HepG2 (cell line): ENCODE measurements around the gene TSC22D4. TPM values are rescaled to one million over a fixed set of nuclear protein-coding genes. Genes with fewer than 3 reads are reported as not detected.

Source experiments
- ASH2L ChIP-seq: fragments of 300-600, 200-600 bp; sonication (generic); IDR thresholded peaks from 2 replicates; pipeline ENCODE4 v1.7.0; 2017; ENCODE audit warnings: low read depth, mild to moderate bottlenecking, moderate library complexity, mixed read lengths, low read length; ENCODE audit not compliant: insufficient read length
- DMAP1 ChIP-seq: IDR thresholded peaks from 2 replicates; pipeline ENCODE4 v1.6.1; 2016
- ERF ChIP-seq: IDR thresholded peaks from 2 replicates; pipeline ENCODE4 v1.6.1; 2018; ENCODE audit warnings: missing biosample characterization, missing genetic modification reagents
- EZH2 ChIP-seq: conservative IDR thresholded peaks from 2 replicates; pipeline ENCODE4 v1.6.1; 2012; ENCODE audit warnings: mild to moderate bottlenecking, low read depth, low read length, moderate library complexity
- FOXM1 ChIP-seq: sonication (generic); formaldehyde crosslinking; IDR thresholded peaks from 2 replicates; pipeline ENCODE4 v1.5.0; 2020; ENCODE audit warnings: missing genetic modification reagents
- GABPB1 ChIP-seq: IDR thresholded peaks from 2 replicates; pipeline ENCODE4 v1.6.1; 2016; ENCODE audit warnings: mild to moderate bottlenecking, missing genetic modification reagents, moderate library complexity, missing compliant biosample characterization
- HDAC6 ChIP-seq: fragments of 200-600 bp; sonication (generic); IDR thresholded peaks from 2 replicates; pipeline ENCODE4 v1.7.0; 2017; ENCODE audit warnings: mild to moderate bottlenecking, antibody characterized with exemption, low read length, low read depth
- HMG20A ChIP-seq: IDR thresholded peaks from 2 replicates; pipeline ENCODE4 v1.6.1; 2016; ENCODE audit warnings: borderline replicate concordance
- IRF2 ChIP-seq: IDR thresholded peaks from 2 replicates; pipeline ENCODE4 v1.6.1; 2018; ENCODE audit warnings: missing genetic modification reagents, missing compliant biosample characterization
- MEIS1 ChIP-seq: sonication (generic); formaldehyde crosslinking; IDR thresholded peaks from 2 replicates; pipeline ENCODE4 v1.9.0; 2021; ENCODE audit warnings: mild to moderate bottlenecking, missing genetic modification reagents, moderate library complexity, borderline replicate concordance
- RXRA ChIP-seq: sonication (generic); formaldehyde crosslinking; IDR thresholded peaks from 2 replicates; pipeline ENCODE4 v1.5.1; 2020; ENCODE audit warnings: missing genetic modification reagents
- SNAPC2 ChIP-seq: sonication (generic); formaldehyde crosslinking; IDR thresholded peaks from 2 replicates; pipeline ENCODE4 v1.8.1; 2022; ENCODE audit warnings: mild to moderate bottlenecking, missing genetic modification reagents
- TSC22D2 ChIP-seq: sonication (generic); formaldehyde crosslinking; IDR thresholded peaks from 2 replicates; pipeline ENCODE4 v1.5.1; 2020; ENCODE audit warnings: missing genetic modification reagents, mild to moderate bottlenecking, borderline replicate concordance
- ZFP82 ChIP-seq: sonication (generic); formaldehyde crosslinking; IDR thresholded peaks from 2 replicates; pipeline ENCODE4 v1.5.1; 2020; ENCODE audit warnings: mild to moderate bottlenecking, missing genetic modification reagents, borderline replicate concordance
- ZNF260 ChIP-seq: sonication (generic); formaldehyde crosslinking; IDR thresholded peaks from 2 replicates; pipeline ENCODE4 v1.4.0; 2020; ENCODE audit warnings: missing genetic modification reagents, low read depth, mild to moderate bottlenecking, borderline replicate concordance
- ZNF563 ChIP-seq: sonication (generic); formaldehyde crosslinking; IDR thresholded peaks from 2 replicates; pipeline ENCODE4 v1.8.0; 2022; ENCODE audit warnings: mild to moderate bottlenecking, moderate library complexity, missing genetic modification reagents
- ZNF572 ChIP-seq: sonication (generic); formaldehyde crosslinking; IDR thresholded peaks from 2 replicates; pipeline ENCODE4 v1.5.1; 2020; ENCODE audit warnings: mild to moderate bottlenecking, missing genetic modification reagents
- ZNF577 ChIP-seq: sonication (generic); formaldehyde crosslinking; IDR thresholded peaks from 2 replicates; pipeline ENCODE4 v1.4.0; 2020; ENCODE audit warnings: mild to moderate bottlenecking, low read depth, missing genetic modification reagents, borderline replicate concordance
- ZNF614 ChIP-seq: IDR thresholded peaks from 2 replicates; pipeline ENCODE4 v1.6.1; 2018; ENCODE audit warnings: missing biosample characterization, missing genetic modification reagents, inconsistent platforms, borderline replicate concordance
- polyA plus RNA-seq, 8 experiments: library from polyadenylated mRNA; depleted of rRNA in 3 of 8; stranded (reverse) in 7 of 8; unstranded in 1 of 8; fragments of >200 nt; fragmentation: Illumina TruSeq in 4 of 8; extraction: Trizol in 4 of 8; gene quantifications; 2 replicates each; pipeline versions ENCODE4 v1.2.1 to v1.2.3, GENCODE V29; 2011 to 2016; ENCODE audit warnings: low read depth in 4 of 8, missing spikeins in 1 of 8, mixed read lengths in 1 of 8; ENCODE audit not compliant: insufficient read depth in 1 of 8
- total RNA-seq, 5 experiments: library from RNA; depleted of rRNA; stranded (reverse); fragments of >200 nt; fragmentation: Illumina TruSeq; extraction: Trizol; gene quantifications; 2 replicates each; pipeline ENCODE4 v1.2.3, GENCODE V29; 2016; ENCODE audit warnings: low read depth in 1 of 5
- TF ChIP-seq, protein P1 (sequence below): sonication (generic); formaldehyde crosslinking; IDR thresholded peaks from 2 replicates; pipeline ENCODE4 v1.4.0; 2020; ENCODE audit warnings: low read depth, mild to moderate bottlenecking, missing genetic modification reagents
- TF ChIP-seq, protein P2 (sequence below): sonication (generic); IDR thresholded peaks from 2 replicates; pipeline ENCODE4 v1.6.1; 2016; ENCODE audit warnings: low read depth, borderline replicate concordance
- TF ChIP-seq, protein P3 (sequence below): sonication (generic); formaldehyde crosslinking; IDR thresholded peaks from 2 replicates; pipeline ENCODE4 v1.4.0; 2020; ENCODE audit warnings: missing genetic modification reagents, borderline replicate concordance
- TF ChIP-seq, protein P4 (sequence below): sonication (generic); formaldehyde crosslinking; IDR thresholded peaks from 2 replicates; pipeline ENCODE4 v1.4.0; 2020; ENCODE audit warnings: mild to moderate bottlenecking, missing genetic modification reagents
- TF ChIP-seq, protein P5 (sequence below): sonication (generic); formaldehyde crosslinking; IDR thresholded peaks from 2 replicates; pipeline ENCODE4 v1.4.0; 2020; ENCODE audit warnings: missing genetic modification reagents, borderline replicate concordance

The TSC22D4 gene
- total and polyA plus RNA-seq, 2 of the 13 experiments (the other 11 are each of a cell fraction or from before 2014, with no cell fraction given), result 7.7 to 8.7 TPM

DNA sequence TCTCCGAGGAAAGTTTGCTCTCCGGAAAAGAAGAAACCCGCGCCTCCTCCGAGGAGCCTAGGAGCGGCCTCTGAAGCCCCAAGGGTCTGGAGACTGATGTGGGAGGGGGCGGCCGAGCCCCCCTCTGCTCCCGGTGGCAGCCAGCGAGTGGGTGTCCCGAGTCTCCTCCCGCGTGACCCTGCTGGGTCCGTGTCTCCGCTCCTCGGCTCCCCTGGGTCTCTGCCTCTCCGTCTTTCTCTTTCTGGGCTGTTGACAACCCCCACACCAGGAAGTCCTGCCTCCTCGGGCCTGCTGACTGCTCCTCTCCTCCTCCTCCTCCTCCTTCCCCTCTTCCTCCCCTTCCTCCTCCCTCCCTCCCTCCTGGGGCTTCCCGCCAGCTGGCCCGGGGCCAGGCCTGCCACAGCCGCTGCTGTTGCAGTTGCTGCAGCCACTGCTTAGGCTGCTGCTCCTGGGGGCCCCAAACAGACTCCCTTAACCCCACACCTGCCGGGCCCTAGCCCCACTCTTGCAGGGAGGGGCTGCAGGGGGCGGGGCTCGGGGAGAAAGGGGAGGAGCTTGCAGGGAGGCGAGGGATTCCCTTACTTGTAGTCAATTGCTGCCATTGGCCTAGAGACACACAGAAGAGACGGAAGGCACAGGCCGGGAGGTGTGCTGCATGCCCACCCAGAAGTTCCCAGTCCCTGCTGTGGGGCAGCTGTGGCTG, at the start of gene TSC22D4 (continued):
- TF ChIP-seq TSC22D2, result no peak
- no peak for TF ChIP-seq MEIS1
- no peak for TF ChIP-seq ZNF572
- TF ChIP-seq, protein P1, sequence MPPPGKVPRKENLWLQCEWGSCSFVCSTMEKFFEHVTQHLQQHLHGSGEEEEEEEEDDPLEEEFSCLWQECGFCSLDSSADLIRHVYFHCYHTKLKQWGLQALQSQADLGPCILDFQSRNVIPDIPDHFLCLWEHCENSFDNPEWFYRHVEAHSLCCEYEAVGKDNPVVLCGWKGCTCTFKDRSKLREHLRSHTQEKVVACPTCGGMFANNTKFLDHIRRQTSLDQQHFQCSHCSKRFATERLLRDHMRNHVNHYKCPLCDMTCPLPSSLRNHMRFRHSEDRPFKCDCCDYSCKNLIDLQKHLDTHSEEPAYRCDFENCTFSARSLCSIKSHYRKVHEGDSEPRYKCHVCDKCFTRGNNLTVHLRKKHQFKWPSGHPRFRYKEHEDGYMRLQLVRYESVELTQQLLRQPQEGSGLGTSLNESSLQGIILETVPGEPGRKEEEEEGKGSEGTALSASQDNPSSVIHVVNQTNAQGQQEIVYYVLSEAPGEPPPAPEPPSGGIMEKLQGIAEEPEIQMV (CRISPR knock-in tag), result no peak
- peak; percentile 30 for TF ChIP-seq ASH2L
- TF ChIP-seq ZNF260, result no peak
- TF ChIP-seq SNAPC2 (CRISPR knock-in tag), result no peak
- no peak for TF ChIP-seq EZH2
- TF ChIP-seq HDAC6, result no peak
- TF ChIP-seq, protein P2, sequence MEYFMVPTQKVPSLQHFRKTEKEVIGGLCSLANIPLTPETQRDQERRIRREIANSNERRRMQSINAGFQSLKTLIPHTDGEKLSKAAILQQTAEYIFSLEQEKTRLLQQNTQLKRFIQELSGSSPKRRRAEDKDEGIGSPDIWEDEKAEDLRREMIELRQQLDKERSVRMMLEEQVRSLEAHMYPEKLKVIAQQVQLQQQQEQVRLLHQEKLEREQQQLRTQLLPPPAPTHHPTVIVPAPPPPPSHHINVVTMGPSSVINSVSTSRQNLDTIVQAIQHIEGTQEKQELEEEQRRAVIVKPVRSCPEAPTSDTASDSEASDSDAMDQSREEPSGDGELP, result peak; percentile 37; the same call in 1 of the 2 replicates
- no peak for TF ChIP-seq IRF2 (CRISPR knock-in tag)
- TF ChIP-seq, protein P3, sequence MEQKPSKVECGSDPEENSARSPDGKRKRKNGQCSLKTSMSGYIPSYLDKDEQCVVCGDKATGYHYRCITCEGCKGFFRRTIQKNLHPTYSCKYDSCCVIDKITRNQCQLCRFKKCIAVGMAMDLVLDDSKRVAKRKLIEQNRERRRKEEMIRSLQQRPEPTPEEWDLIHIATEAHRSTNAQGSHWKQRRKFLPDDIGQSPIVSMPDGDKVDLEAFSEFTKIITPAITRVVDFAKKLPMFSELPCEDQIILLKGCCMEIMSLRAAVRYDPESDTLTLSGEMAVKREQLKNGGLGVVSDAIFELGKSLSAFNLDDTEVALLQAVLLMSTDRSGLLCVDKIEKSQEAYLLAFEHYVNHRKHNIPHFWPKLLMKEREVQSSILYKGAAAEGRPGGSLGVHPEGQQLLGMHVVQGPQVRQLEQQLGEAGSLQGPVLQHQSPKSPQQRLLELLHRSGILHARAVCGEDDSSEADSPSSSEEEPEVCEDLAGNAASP (CRISPR knock-in tag), result no peak
- no peak for TF ChIP-seq ZFP82 (CRISPR knock-in tag)
- TF ChIP-seq, protein P4, sequence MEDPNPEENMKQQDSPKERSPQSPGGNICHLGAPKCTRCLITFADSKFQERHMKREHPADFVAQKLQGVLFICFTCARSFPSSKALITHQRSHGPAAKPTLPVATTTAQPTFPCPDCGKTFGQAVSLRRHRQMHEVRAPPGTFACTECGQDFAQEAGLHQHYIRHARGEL (CRISPR knock-in tag), result no peak
- 0 out of 2 replicates have a peak, but pooled peaks have one; percentile 23 for TF ChIP-seq ZNF614 (CRISPR knock-in tag)
- TF ChIP-seq ZNF577 (CRISPR knock-in tag), result no peak
- TF ChIP-seq GABPB1, result peak; percentile 76
- TF ChIP-seq ERF (CRISPR knock-in tag), result no peak
- TF ChIP-seq RXRA (CRISPR knock-in tag), result peak; percentile 35; the same call in 1 of the 2 replicates
- TF ChIP-seq DMAP1, result no peak
- TF ChIP-seq ZNF563, result 0 out of 2 replicates have a peak, but pooled peaks have one; percentile 9
- TF ChIP-seq FOXM1 (CRISPR knock-in tag), result 0 out of 2 replicates have a peak, but pooled peaks have one; percentile 33
- TF ChIP-seq, protein P5, sequence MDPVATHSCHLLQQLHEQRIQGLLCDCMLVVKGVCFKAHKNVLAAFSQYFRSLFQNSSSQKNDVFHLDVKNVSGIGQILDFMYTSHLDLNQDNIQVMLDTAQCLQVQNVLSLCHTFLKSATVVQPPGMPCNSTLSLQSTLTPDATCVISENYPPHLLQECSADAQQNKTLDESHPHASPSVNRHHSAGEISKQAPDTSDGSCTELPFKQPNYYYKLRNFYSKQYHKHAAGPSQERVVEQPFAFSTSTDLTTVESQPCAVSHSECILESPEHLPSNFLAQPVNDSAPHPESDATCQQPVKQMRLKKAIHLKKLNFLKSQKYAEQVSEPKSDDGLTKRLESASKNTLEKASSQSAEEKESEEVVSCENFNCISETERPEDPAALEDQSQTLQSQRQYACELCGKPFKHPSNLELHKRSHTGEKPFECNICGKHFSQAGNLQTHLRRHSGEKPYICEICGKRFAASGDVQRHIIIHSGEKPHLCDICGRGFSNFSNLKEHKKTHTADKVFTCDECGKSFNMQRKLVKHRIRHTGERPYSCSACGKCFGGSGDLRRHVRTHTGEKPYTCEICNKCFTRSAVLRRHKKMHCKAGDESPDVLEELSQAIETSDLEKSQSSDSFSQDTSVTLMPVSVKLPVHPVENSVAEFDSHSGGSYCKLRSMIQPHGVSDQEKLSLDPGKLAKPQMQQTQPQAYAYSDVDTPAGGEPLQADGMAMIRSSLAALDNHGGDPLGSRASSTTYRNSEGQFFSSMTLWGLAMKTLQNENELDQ (CRISPR knock-in tag), result no peak
- TF ChIP-seq HMG20A (CRISPR knock-in tag), result no peak
